AG04449 (cell line): ENCODE measurements around the gene SLC25A46.
"Not testable (repeated sequence)": the region's sequence is repeated elsewhere in the genome, so short reads cannot be mapped to it uniquely, and the experiment has no call there.

Experiments
- CTCF ChIA-PET: fragments of 350-600 bp; formaldehyde crosslinking; extraction: SDS; loops from one replicate; lab custom pipeline; 2021; ENCODE audit warnings: antibody characterized with exemption; lab: Yijun Ruan, JAX
- POLR2A ChIA-PET: fragments of 400-600, 350-600 bp; formaldehyde crosslinking; extraction: SDS; loops from one replicate; lab custom pipeline; 2020; ENCODE audit warnings: antibody characterized with exemption, inconsistent platforms; lab: Yijun Ruan, JAX
- DNase-seq: peaks from one replicate; pipeline ENCODE4 v3.0.0-alpha.2; 2010; ENCODE audit warnings: low read depth, low spot score
- H3K4me3 ChIP-seq: 2 replicates; pipeline ENCODE4 v1.5.1; 2011; ENCODE audit warnings: low read depth, mild to moderate bottlenecking, control low read depth, low read length
- TF ChIP-seq, protein P1 (sequence below): IDR thresholded peaks from one replicate; pipeline ENCODE4 v1.5.1; 2011; ENCODE audit warnings: mild to moderate bottlenecking, moderate library complexity, low read length, control low read depth, inconsistent platforms; ENCODE audit not compliant: insufficient read depth; ENCODE audit errors: missing control alignments

Gene SLC25A46

GRCh38 chr5:110770286-110770685 is 31.5 kb downstream of the SLC25A46 start:
- no peak for DNase-seq
- TF ChIP-seq, protein P1, sequence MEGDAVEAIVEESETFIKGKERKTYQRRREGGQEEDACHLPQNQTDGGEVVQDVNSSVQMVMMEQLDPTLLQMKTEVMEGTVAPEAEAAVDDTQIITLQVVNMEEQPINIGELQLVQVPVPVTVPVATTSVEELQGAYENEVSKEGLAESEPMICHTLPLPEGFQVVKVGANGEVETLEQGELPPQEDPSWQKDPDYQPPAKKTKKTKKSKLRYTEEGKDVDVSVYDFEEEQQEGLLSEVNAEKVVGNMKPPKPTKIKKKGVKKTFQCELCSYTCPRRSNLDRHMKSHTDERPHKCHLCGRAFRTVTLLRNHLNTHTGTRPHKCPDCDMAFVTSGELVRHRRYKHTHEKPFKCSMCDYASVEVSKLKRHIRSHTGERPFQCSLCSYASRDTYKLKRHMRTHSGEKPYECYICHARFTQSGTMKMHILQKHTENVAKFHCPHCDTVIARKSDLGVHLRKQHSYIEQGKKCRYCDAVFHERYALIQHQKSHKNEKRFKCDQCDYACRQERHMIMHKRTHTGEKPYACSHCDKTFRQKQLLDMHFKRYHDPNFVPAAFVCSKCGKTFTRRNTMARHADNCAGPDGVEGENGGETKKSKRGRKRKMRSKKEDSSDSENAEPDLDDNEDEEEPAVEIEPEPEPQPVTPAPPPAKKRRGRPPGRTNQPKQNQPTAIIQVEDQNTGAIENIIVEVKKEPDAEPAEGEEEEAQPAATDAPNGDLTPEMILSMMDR = no peak
- H3K4me3 ChIP-seq = no peak overlapping the region
- CTCF ChIA-PET = no interaction called here
- POLR2A ChIA-PET = no interaction called here

DNA sequence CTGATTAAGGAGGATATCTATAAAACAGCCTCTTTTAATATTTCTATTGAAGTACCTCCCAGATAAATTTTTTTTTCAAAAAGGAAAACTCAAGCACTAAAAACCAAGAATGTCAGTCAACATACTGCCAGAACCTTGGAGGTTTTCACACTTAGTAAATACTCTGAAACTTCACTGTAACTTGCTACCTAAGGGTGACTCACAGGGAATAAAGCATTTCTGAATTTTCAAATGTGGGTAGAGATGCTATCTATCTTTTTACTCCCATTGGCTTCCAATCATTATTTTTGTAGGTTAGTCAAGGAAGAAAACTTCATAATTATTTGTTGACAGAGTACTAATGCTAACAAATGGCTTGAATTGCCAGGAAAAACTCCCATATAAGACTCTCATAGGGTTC is 46.1 kb downstream of the SLC25A46 start:
- H3K4me3 ChIP-seq = no peak overlapping the region
- POLR2A ChIA-PET = no interaction called here
- TF ChIP-seq, protein P1 = no peak
- CTCF ChIA-PET = no interaction called here
- no peak for DNase-seq

DNA sequence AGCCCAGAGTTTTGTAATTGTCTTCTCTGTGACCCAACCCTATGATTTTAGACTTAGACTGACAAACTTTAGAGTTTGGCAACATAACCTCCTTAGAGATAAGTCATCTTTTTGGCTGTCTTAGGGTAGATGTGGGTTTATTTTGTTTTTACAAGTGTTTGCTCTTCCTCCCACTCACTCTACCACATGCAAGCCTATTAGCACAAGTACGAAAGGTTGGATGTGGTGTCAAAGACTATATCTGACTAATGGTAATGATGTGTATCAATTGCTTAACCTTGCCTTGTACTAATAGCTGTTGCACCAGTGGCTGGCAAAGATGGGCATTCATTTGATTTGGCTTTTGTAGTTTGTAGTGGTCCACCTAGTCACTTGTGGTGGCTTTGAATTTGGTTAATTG is 46.5 kb downstream of the SLC25A46 start:
- TF ChIP-seq, protein P1 = no peak
- H3K4me3 ChIP-seq = no peak overlapping the region
- CTCF ChIA-PET = no interaction called here
- POLR2A ChIA-PET = no interaction called here
- peak; percentile 4 for DNase-seq

GRCh38 chr5:110788006-110788405 is 49.2 kb downstream of the SLC25A46 start:
- CTCF ChIA-PET, H3K4me3 ChIP-seq, POLR2A ChIA-PET, DNase-seq: not testable (repeated sequence)

- POLR2A ChIA-PET = interaction anchor here (0.7 kb wide), 1 partner anchor 77 kb away, joined by 3 read pairs; no protein-coding TSS in a partner anchor
- TF ChIP-seq, protein P1 = no peak
- CTCF ChIA-PET = interaction anchor here (0.9 kb wide), 2 partner anchors 333 to 348 kb away, joined by 3 read pairs; no protein-coding TSS in a partner anchor
- peak; percentile 4 for DNase-seq
- H3K4me3 ChIP-seq = no peak overlapping the region
Observed at GRCh38 chr5:110790673-110791072, 51.9 kb downstream of the SLC25A46 start.

- DNase-seq = no peak
- CTCF ChIA-PET = no interaction called here
- POLR2A ChIA-PET = no interaction called here
- TF ChIP-seq, protein P1 = no peak
- no peak overlapping the region for H3K4me3 ChIP-seq
Observed at GRCh38 chr5:110802998-110803397, 64.2 kb downstream of the SLC25A46 start.
